HCT116 (cell line): ENCODE results near the gene LRP1. TPM values are rescaled to one million over a fixed set of nuclear protein-coding genes. Genes with fewer than 3 reads are reported as not detected.

Source experiments
- ATAC-seq: fragments of 200-7000 bp; cut with Tn5 transposase; 2 replicates; pipeline ENCODE4 v1.9.1; 2020; ENCODE audit warnings: mild to moderate bottlenecking, moderate library complexity
- BruUV-seq: library from RNA; stranded (reverse); fragments of 400-500 nt; replicated peaks from 2 replicates; lab custom pipeline; 2021; lab: Mats Ljungman, UMichigan
- CTCF ChIA-PET: fragments of 300-600 bp; sonication (Branson Sonifier 250); formaldehyde crosslinking; loops from one replicate; lab custom pipeline; 2021; ENCODE audit warnings: antibody characterized with exemption; lab: Charles Lee
- POLR2A ChIA-PET: fragments of 300-600, 350-600 bp; sonication (Branson Sonifier 250); formaldehyde crosslinking; loops from one replicate; lab custom pipeline; 2021; ENCODE audit warnings: antibody characterized with exemption; lab: Charles Lee
- RAD21 ChIA-PET, 2 experiments: fragments of 300-600 bp; sonication (Branson Sonifier 250); formaldehyde crosslinking; loops; one replicate each; lab custom pipeline; 2023; ENCODE audit warnings: low total read pairs in 2 of 2; ENCODE audit not compliant: uncharacterized antibody in 2 of 2, unreplicated experiment in 2 of 2, low non-redundant PET in 1 of 2; lab: Charles Lee
- DNase-seq: peaks from one replicate; pipeline ENCODE4 v3.0.0-alpha.2; 2010; ENCODE audit warnings: low read depth, low spot score
- H2AFZ ChIP-seq: fragments of 200-600 bp; shearing (Covaris generic), sonication (generic); 2 replicates; pipeline ENCODE4 v1.6.1; 2017; ENCODE audit warnings: low read depth, mixed run types, mixed read lengths, antibody characterized with exemption, low read length; ENCODE audit not compliant: poor library complexity, severe bottlenecking
- H3K27ac ChIP-seq: 2 replicates; pipeline ENCODE4 v1.5.1; 2012; ENCODE audit warnings: low read depth, low read length
- H3K27me3 ChIP-seq: fragments of 200-600 bp; sonication (generic); 2 replicates; pipeline ENCODE4 v1.6.1; 2016; ENCODE audit warnings: mixed run types, low read length, mixed read lengths; ENCODE audit not compliant: insufficient read depth
- H3K36me3 ChIP-seq, 2 experiments: fragments of 200-500 bp in 1 of 2; fragments of 200-600 bp in 1 of 2; sonication (Bioruptor generic) in 1 of 2; sonication (generic) in 1 of 2; 2 replicates each; pipeline versions ENCODE4 v1.5.1 to v1.6.1; 2014 to 2016; ENCODE audit warnings: low read length in 2 of 2, inconsistent platforms in 1 of 2, mixed read lengths in 1 of 2, mixed run types in 1 of 2; ENCODE audit not compliant: insufficient read depth in 2 of 2, control insufficient read depth in 1 of 2
- H3K4me1 ChIP-seq, 2 experiments: fragments of 200-600 bp in 1 of 2; sonication (generic) in 1 of 2; 2 replicates each; pipeline versions ENCODE4 v1.5.1 to v1.6.1; 2012 to 2017; ENCODE audit warnings: low read length in 2 of 2, inconsistent platforms in 1 of 2, mild to moderate bottlenecking in 1 of 2, mixed read lengths in 1 of 2, mixed run types in 1 of 2, moderate library complexity in 1 of 2; ENCODE audit not compliant: insufficient read depth in 2 of 2, control insufficient read depth in 1 of 2
- H3K4me2 ChIP-seq: fragments of 200-600 bp; sonication (generic); 2 replicates; pipeline ENCODE4 v1.6.1; 2017; ENCODE audit warnings: mixed run types, low read length, mixed read lengths
- H3K4me3 ChIP-seq, 2 experiments: fragments of 200-600 bp in 1 of 2; sonication (generic) in 1 of 2; replicated peaks in 1 of 2; 2 replicates each; pipeline ENCODE4 v1.5.1; 2011 to 2016; ENCODE audit warnings: low read length in 2 of 2, control low read depth in 1 of 2, low read depth in 1 of 2, mild to moderate bottlenecking in 1 of 2, mixed read lengths in 1 of 2, mixed run types in 1 of 2
- H3K79me2 ChIP-seq: fragments of 200-600 bp; sonication (generic); 2 replicates; pipeline ENCODE4 v1.6.1; 2017; ENCODE audit warnings: mild to moderate bottlenecking, mixed run types, low read length, moderate library complexity, mixed read lengths; ENCODE audit not compliant: insufficient read depth
- H3K9ac ChIP-seq: fragments of 200-600 bp; sonication (generic); 2 replicates; pipeline ENCODE4 v1.6.1; 2016; ENCODE audit warnings: low read length, mixed read lengths
- H3K9me2 ChIP-seq: fragments of 200-600 bp; sonication (generic), shearing (Covaris generic); 2 replicates; pipeline ENCODE4 v1.6.1; 2017; ENCODE audit warnings: mixed run types, mild to moderate bottlenecking, moderate library complexity; ENCODE audit not compliant: insufficient read depth
- H3K9me3 ChIP-seq, 2 experiments: fragments of 200-500 bp in 1 of 2; fragments of 200-600 bp in 1 of 2; sonication (Bioruptor generic) in 1 of 2; sonication (generic) in 1 of 2; 2 replicates each; pipeline ENCODE4 v1.6.1; 2014 to 2017; ENCODE audit warnings: low read length in 2 of 2, mixed read lengths in 2 of 2, inconsistent platforms in 1 of 2, low read depth in 1 of 2, mild to moderate bottlenecking in 1 of 2, mixed run types in 1 of 2, moderate library complexity in 1 of 2; ENCODE audit not compliant: control insufficient read depth in 1 of 2, insufficient read depth in 1 of 2
- H4K20me1 ChIP-seq: fragments of 200-600 bp; sonication (generic), shearing (Covaris generic); 2 replicates; pipeline ENCODE4 v1.6.1; 2017; ENCODE audit warnings: mixed run types, mild to moderate bottlenecking, moderate library complexity; ENCODE audit not compliant: insufficient read depth
- ATF3 ChIP-seq: IDR thresholded peaks from 2 replicates; pipeline ENCODE4 v1.6.1; 2012
- CEBPB ChIP-seq: IDR thresholded peaks from 2 replicates; pipeline ENCODE4 v1.6.1; 2012; ENCODE audit warnings: low read depth
- CTCF ChIP-seq, 3 experiments: fragments of 200-600 bp in 1 of 3; sonication (generic) in 1 of 3; IDR thresholded peaks in 2 of 3; conservative IDR thresholded peaks in 1 of 3; 2 replicates each; pipeline ENCODE4 v1.5.1; 2012 to 2017; ENCODE audit warnings: low read depth in 2 of 3, low read length in 2 of 3, antibody characterized with exemption in 1 of 3, borderline replicate concordance in 1 of 3, control low read depth in 1 of 3, mild to moderate bottlenecking in 1 of 3, mixed read lengths in 1 of 3, mixed run types in 1 of 3, moderate library complexity in 1 of 3; ENCODE audit not compliant: insufficient read depth in 1 of 3
- EGR1 ChIP-seq: IDR thresholded peaks from 2 replicates; pipeline ENCODE4 v1.6.1; 2012; ENCODE audit warnings: low read depth
- ELF1 ChIP-seq: IDR thresholded peaks from 2 replicates; pipeline ENCODE4 v1.6.1; 2012; ENCODE audit warnings: low read depth, borderline replicate concordance
- JUND ChIP-seq: IDR thresholded peaks from 2 replicates; pipeline ENCODE4 v1.6.1; 2012
- MAX ChIP-seq: IDR thresholded peaks from 2 replicates; pipeline ENCODE4 v1.6.1; 2012
- POLR2A ChIP-seq: IDR thresholded peaks from 2 replicates; pipeline ENCODE4 v1.7.0; 2011; ENCODE audit warnings: borderline replicate concordance; ENCODE audit not compliant: insufficient read depth, insufficient read length; ENCODE audit errors: extremely low read depth
- RAD21 ChIP-seq: IDR thresholded peaks from 2 replicates; pipeline ENCODE4 v1.6.1; 2012; ENCODE audit warnings: low read depth, mild to moderate bottlenecking
- REST ChIP-seq: IDR thresholded peaks from 2 replicates; pipeline ENCODE4 v1.6.1; 2012; ENCODE audit warnings: low read depth
- SP1 ChIP-seq: IDR thresholded peaks from 2 replicates; pipeline ENCODE4 v1.6.1; 2012; ENCODE audit warnings: low read depth
- SRF ChIP-seq: IDR thresholded peaks from 2 replicates; pipeline ENCODE4 v1.6.1; 2012; ENCODE audit warnings: low read depth
- TCF7L2 ChIP-seq: IDR thresholded peaks from 2 replicates; pipeline ENCODE4 v1.7.0; 2011; ENCODE audit warnings: borderline replicate concordance, inconsistent platforms; ENCODE audit not compliant: insufficient read depth, insufficient read length; ENCODE audit errors: extremely low read depth
- YY1 ChIP-seq: IDR thresholded peaks from 2 replicates; pipeline ENCODE4 v1.6.1; 2011; ENCODE audit warnings: low read length, low read depth, moderate library complexity, mild to moderate bottlenecking; ENCODE audit not compliant: insufficient replicate concordance; ENCODE audit errors: extremely low read depth
- ZBTB33 ChIP-seq: IDR thresholded peaks from 2 replicates; pipeline ENCODE4 v1.6.1; 2011; ENCODE audit warnings: mild to moderate bottlenecking, low read length, moderate library complexity; ENCODE audit not compliant: insufficient replicate concordance; ENCODE audit errors: extremely low read depth
- ZFX ChIP-seq: fragments of 450-650 bp; IDR thresholded peaks from 2 replicates; pipeline ENCODE4 v1.6.1; 2017
- intact Hi-C: fragments of 100-400 bp; cut with micrococcal nuclease; formaldehyde crosslinking; loops from 2 replicates; pipeline ENCODE4 v1.10.0; 2022
- total RNA-seq: library from RNA; stranded (reverse); gene quantifications from one replicate; pipeline ENCODE4 v1.2.1, GENCODE V29; 2021; ENCODE audit not compliant: unreplicated experiment

Gene LRP1
- total RNA-seq, 1 experiment from 2014 or later: 12.0 TPM

- TF ChIP-seq ELF1: no peak
- TF ChIP-seq YY1: no peak
- no peak for TF ChIP-seq REST
- TF ChIP-seq CTCF (IDR thresholded peaks at IDR 0.05 in 2 of 3, conservative IDR thresholded peaks at IDR 0.05 in 1 of 3; ENCODE audit: borderline replicate concordance in 1 of 3, insufficient read depth in 1 of 3, low read depth in 2 of 3, low read length in 2 of 3): no peak
- TF ChIP-seq CEBPB: no peak
- TF ChIP-seq SP1: no peak
- TF ChIP-seq EGR1: no peak
- TF ChIP-seq ZBTB33: no peak
- TF ChIP-seq ATF3: no peak
- TF ChIP-seq RAD21: no peak
- TF ChIP-seq ZFX: no peak
- TF ChIP-seq POLR2A: no peak
- no peak for TF ChIP-seq JUND
- TF ChIP-seq SRF: no peak
- no peak for TF ChIP-seq MAX
- TF ChIP-seq TCF7L2: no peak
- H3K9ac ChIP-seq: no peak overlapping the region
- no peak overlapping the region for H3K27ac ChIP-seq
- H3K9me3 ChIP-seq: no peaks in the 10 kb centered on the region
- H3K4me1 ChIP-seq: no peaks in the 10 kb centered on the region
- H3K27me3 ChIP-seq: no peaks in the 10 kb centered on the region
- no peaks in the 10 kb centered on the region for H3K79me2 ChIP-seq
- H4K20me1 ChIP-seq: no peaks in the 10 kb centered on the region
- POLR2A ChIA-PET: no interaction called here
- H3K4me3 ChIP-seq: no peak overlapping the region
- no TSS peak for BruUV-seq
- ATAC-seq: no peak
- no peak overlapping the region for H3K4me2 ChIP-seq
- H2AFZ ChIP-seq: no peak overlapping the region
- no peaks in the 10 kb centered on the region; a peak in 1 of 4 replicates for H3K36me3 ChIP-seq
- intact Hi-C loops: no loop called here
- RAD21 ChIA-PET: no interaction called here
- no peak for DNase-seq
- CTCF ChIA-PET: no interaction called here
- H3K9me2 ChIP-seq: no peaks in the 10 kb centered on the region
Measured at GRCh38 chr12:57205931-57206330, 77.6 kb downstream of the LRP1 start.
